Raji (cell line): ENCODE data around the gene UGT1A9.

Experiments used
- POLR2A ChIP-seq: IDR thresholded peaks from 2 replicates; pipeline ENCODE4 v1.6.1; 2011; ENCODE audit warnings: low read depth, low read length, control low read depth; ENCODE audit not compliant: insufficient read depth

UGT1A9 gene

GRCh38 chr2:233745073-233745755 is 73.5 kb downstream of the UGT1A9 start:
- no peak for TF ChIP-seq POLR2A

GRCh38 chr2:233746475-233747282 is 75.0 kb downstream of the UGT1A9 start:
- no peak for TF ChIP-seq POLR2A

GRCh38 chr2:233747283-233747544 is 75.5 kb downstream of the UGT1A9 start:
- TF ChIP-seq POLR2A, result no peak

GRCh38 chr2:233754872-233755611 is 83.3 kb downstream of the UGT1A9 start:
- TF ChIP-seq POLR2A, result no peak

GRCh38 chr2:233756429-233757081 is 84.9 kb downstream of the UGT1A9 start:
- TF ChIP-seq POLR2A, result no peak

- no peak for TF ChIP-seq POLR2A
These were observed 86.4 kb downstream of the UGT1A9 start for GRCh38 chr2:233758141-233758540.

- TF ChIP-seq POLR2A, result no peak
These were observed 87.2 kb downstream of the UGT1A9 start for GRCh38 chr2:233758849-233759248.

- no peak for TF ChIP-seq POLR2A
These were observed 88.3 kb downstream of the UGT1A9 start, which contains the start of gene UGT1A1 for GRCh38 chr2:233760043-233760442. UGT1A1 (plus strand) TSS chr2:233760270; CDS start chr2:233760288, 18 bp downstream.

DNA sequence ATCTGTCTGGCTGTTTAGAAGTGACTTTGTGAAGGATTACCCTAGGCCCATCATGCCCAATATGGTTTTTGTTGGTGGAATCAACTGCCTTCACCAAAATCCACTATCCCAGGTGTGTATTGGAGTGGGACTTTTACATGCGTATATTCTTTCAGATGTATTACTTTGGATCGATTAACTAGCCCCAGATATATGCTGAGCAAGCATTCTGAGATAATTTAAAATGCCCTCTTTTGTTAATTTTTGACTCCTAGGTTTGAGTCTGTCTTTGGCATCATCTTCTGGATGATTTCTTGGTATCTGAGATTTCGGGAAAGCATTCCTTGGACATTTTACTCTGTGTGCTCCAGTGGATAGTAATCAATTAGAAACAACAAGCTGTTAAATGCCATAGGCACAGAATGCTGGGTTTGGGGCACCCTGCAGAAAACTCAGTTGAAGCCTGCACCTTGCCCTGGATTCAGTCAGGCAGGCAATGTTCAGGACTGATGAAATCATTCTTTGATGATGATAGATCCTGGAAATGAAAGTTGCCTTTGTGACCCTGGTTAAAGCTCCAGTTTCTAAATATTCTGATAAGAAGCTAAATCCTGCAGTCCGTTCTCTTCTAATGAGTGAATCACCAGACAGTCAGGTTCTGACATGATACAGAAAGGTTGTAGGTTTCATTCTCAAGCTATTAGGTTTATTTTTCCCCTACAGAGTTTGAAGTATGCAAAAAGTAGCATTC is 89.5 kb downstream of the UGT1A9 start:
- TF ChIP-seq POLR2A, result no peak

- TF ChIP-seq POLR2A, result no peak
These were observed 92.6 kb downstream of the UGT1A9 start for GRCh38 chr2:233764264-233764663.

GRCh38 chr2:233764761-233765160 is 93.1 kb downstream of the UGT1A9 start:
- TF ChIP-seq POLR2A, result no peak

- no peak for TF ChIP-seq POLR2A
These were observed 94.7 kb downstream of the UGT1A9 start for GRCh38 chr2:233766416-233766815.

- no peak for TF ChIP-seq POLR2A
These were observed 96.4 kb downstream of the UGT1A9 start for GRCh38 chr2:233768076-233768475.

GRCh38 chr2:233769260-233769659 is 97.6 kb downstream of the UGT1A9 start:
- no peak for TF ChIP-seq POLR2A

- no peak for TF ChIP-seq POLR2A
These were observed 100.5 kb downstream of the UGT1A9 start for GRCh38 chr2:233772153-233772552.
